HG03103 (cell line): ENCODE data around the gene CDKAL1.
"Not testable (repeated sequence)": the region's sequence is repeated elsewhere in the genome, so short reads cannot be mapped to it uniquely, and the experiment has no call there.

ENCODE experiments used
- ATAC-seq: cut with Tn5 transposase; IDR thresholded peaks from one replicate; pipeline ENCODE4 v1.9.1; 2021; ENCODE audit warnings: low read depth; ENCODE audit not compliant: unreplicated experiment

The CDKAL1 gene

GRCh38 chr6:20584100-20584731, 50.0 kb downstream of the CDKAL1 start:
- no peak for ATAC-seq

- no peak for ATAC-seq
Measured at GRCh38 chr6:20589266-20589665, 55.0 kb downstream of the CDKAL1 start.

GRCh38 chr6:20590476-20590875, 56.2 kb downstream of the CDKAL1 start:
- ATAC-seq, result not testable (repeated sequence)

- not testable (repeated sequence) for ATAC-seq
Measured at GRCh38 chr6:20594299-20594853, 60.1 kb downstream of the CDKAL1 start.

- ATAC-seq, result no peak
Measured at GRCh38 chr6:20599302-20600051, 65.2 kb downstream of the CDKAL1 start.

- no peak for ATAC-seq
Measured at GRCh38 chr6:20600831-20601230, 66.6 kb downstream of the CDKAL1 start.

GRCh38 chr6:20604159-20604558, 69.9 kb downstream of the CDKAL1 start:
- no peak for ATAC-seq

GRCh38 chr6:20605061-20605460, 70.8 kb downstream of the CDKAL1 start:
- no peak for ATAC-seq

GRCh38 chr6:20605581-20605980, 71.3 kb downstream of the CDKAL1 start:
- ATAC-seq, result no peak

GRCh38 chr6:20606831-20607230, 72.6 kb downstream of the CDKAL1 start:
- no peak for ATAC-seq

GRCh38 chr6:20608356-20608755, 74.1 kb downstream of the CDKAL1 start:
- no peak for ATAC-seq

GRCh38 chr6:20608905-20609304, 74.6 kb downstream of the CDKAL1 start:
- no peak for ATAC-seq

GRCh38 chr6:20609924-20610323, 75.7 kb downstream of the CDKAL1 start:
- not testable (repeated sequence) for ATAC-seq

- ATAC-seq, result no peak
Measured at GRCh38 chr6:20610636-20611370, 76.5 kb downstream of the CDKAL1 start.

- ATAC-seq, result not testable (repeated sequence)
Measured at GRCh38 chr6:20617537-20617936, 83.3 kb downstream of the CDKAL1 start.

GRCh38 chr6:20620043-20620442, 85.8 kb downstream of the CDKAL1 start:
- no peak for ATAC-seq

GRCh38 chr6:20623761-20624160, 89.5 kb downstream of the CDKAL1 start:
- no peak for ATAC-seq

- no peak for ATAC-seq
Measured at GRCh38 chr6:20626165-20626564, 91.9 kb downstream of the CDKAL1 start.

- ATAC-seq, result no peak
Measured at GRCh38 chr6:20629509-20629908, 95.3 kb downstream of the CDKAL1 start.

GRCh38 chr6:20630136-20630535, 95.9 kb downstream of the CDKAL1 start:
- no peak for ATAC-seq
